Measurements from ENCODE around the gene ASAP3. TPM values are rescaled to one million over a fixed set of nuclear protein-coding genes. Genes with fewer than 3 reads are reported as not detected.

The ASAP3 gene
- total RNA-seq, 4 donors from 2014 or later: 69.3 to 75.7 (median 73.6) TPM

DNA sequence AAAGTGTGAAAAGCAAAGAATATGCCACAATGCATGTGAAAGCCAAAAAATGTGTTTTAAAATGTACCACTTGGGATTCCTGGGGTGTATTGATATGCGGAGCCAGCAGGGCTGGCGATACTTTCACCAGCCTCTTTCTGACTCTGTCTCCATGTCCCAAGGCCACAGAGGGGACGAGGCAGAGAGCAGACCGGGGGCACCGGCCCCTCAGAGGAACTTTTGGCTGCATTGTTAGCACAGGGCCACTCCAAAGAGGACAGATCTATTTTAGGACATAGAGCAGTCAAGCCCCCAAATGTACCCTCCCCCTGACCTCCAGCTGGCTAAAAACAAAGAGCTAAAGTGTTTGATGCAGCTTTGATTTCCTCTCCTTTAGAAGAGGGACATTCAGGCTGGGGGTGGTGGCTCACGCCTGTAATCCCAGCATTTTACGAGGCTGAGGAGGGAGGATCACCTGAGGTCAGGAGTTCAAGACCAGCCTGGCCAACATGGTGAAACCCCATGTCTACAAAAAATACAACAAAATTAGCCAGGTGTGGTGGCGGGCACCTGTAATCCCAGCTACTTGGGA, 88.7 kb downstream of the ASAP3 start:
- no peak for DNase-seq
- WGBS, 2 donors: 52 to 62% methylated on average over 8 of the region's 8 CpGs
- no peak for TF ChIP-seq POLR2A (IDR thresholded peaks at IDR 0.05)
- TF ChIP-seq, protein P1, sequence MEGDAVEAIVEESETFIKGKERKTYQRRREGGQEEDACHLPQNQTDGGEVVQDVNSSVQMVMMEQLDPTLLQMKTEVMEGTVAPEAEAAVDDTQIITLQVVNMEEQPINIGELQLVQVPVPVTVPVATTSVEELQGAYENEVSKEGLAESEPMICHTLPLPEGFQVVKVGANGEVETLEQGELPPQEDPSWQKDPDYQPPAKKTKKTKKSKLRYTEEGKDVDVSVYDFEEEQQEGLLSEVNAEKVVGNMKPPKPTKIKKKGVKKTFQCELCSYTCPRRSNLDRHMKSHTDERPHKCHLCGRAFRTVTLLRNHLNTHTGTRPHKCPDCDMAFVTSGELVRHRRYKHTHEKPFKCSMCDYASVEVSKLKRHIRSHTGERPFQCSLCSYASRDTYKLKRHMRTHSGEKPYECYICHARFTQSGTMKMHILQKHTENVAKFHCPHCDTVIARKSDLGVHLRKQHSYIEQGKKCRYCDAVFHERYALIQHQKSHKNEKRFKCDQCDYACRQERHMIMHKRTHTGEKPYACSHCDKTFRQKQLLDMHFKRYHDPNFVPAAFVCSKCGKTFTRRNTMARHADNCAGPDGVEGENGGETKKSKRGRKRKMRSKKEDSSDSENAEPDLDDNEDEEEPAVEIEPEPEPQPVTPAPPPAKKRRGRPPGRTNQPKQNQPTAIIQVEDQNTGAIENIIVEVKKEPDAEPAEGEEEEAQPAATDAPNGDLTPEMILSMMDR (IDR thresholded peaks at IDR 0.05): no peak
- H3K36me3 ChIP-seq: no peaks in the 10 kb centered on the region
- no peak overlapping the region for H3K4me3 ChIP-seq (replicated peaks in 1 of 3)
- H3K27ac ChIP-seq: peak overlapping the region; percentile 33 to 81 (median 59)
- H3K27me3 ChIP-seq: no peaks in the 10 kb centered on the region
- H3K4me1 ChIP-seq: peaks cover 0 to 22% of the 10 kb centered on the region in 2 donors
- intact Hi-C loops (cut with DNase I): no loop called here
- no peaks in the 10 kb centered on the region for H3K9me3 ChIP-seq

DNA sequence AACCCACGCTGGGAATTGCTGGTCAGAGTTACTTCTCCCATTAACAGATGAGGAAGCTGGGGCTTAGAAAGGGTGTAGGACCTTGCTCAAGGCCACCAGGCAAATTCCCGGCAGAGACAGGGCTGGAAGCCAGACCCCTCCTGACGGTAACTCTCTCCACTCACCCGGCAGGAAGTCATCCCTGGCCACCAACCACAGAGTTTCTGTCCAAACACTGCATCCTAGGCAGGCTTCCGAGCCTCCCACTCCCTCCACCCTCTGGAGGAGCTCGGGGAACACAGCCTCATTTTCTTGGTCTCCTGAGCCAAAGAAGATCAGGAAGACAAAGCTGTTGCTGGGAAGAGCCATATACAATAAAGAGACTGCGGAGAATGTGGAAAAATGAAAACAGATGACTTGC, 89.3 kb downstream of the ASAP3 start:
- WGBS, 2 donors: 35 to 58% methylated on average over 7 of the region's 7 CpGs
- no peaks in the 10 kb centered on the region for H3K36me3 ChIP-seq
- no peaks in the 10 kb centered on the region for H3K9me3 ChIP-seq

GRCh38 chr1:23394181-23394580, 89.8 kb downstream of the ASAP3 start:
- H3K9me3 ChIP-seq: no peaks in the 10 kb centered on the region
- peaks cover 0 to 22% of the 10 kb centered on the region in 2 donors for H3K4me1 ChIP-seq
- intact Hi-C loops (cut with DNase I): no loop called here
- no peak for TF ChIP-seq POLR2A (IDR thresholded peaks at IDR 0.05)
- 73 to 74% methylated on average over 4 of the region's 4 CpGs for WGBS, 2 donors
- H3K27me3 ChIP-seq: no peaks in the 10 kb centered on the region
- peak overlapping the region in 2 of 3 donors; percentile 59 to 81 for H3K27ac ChIP-seq
- H3K36me3 ChIP-seq: no peaks in the 10 kb centered on the region
- DNase-seq: no peak
- H3K4me3 ChIP-seq (replicated peaks in 1 of 3): no peak overlapping the region

More for the DNA sequence above, 89.3 kb downstream of the ASAP3 start:
- no peak for TF ChIP-seq POLR2A (IDR thresholded peaks at IDR 0.05)
- TF ChIP-seq, protein P1 (IDR thresholded peaks at IDR 0.05): no peak
- H3K4me3 ChIP-seq (replicated peaks in 1 of 3): no peak overlapping the region
- peaks cover 0 to 22% of the 10 kb centered on the region in 2 donors for H3K4me1 ChIP-seq
- peak; percentile 41 to 44 for DNase-seq
- no peaks in the 10 kb centered on the region for H3K27me3 ChIP-seq
- H3K27ac ChIP-seq: peak overlapping the region in 2 of 3 donors; percentile 59 to 81
- intact Hi-C loops (cut with DNase I): no loop called here

DNA sequence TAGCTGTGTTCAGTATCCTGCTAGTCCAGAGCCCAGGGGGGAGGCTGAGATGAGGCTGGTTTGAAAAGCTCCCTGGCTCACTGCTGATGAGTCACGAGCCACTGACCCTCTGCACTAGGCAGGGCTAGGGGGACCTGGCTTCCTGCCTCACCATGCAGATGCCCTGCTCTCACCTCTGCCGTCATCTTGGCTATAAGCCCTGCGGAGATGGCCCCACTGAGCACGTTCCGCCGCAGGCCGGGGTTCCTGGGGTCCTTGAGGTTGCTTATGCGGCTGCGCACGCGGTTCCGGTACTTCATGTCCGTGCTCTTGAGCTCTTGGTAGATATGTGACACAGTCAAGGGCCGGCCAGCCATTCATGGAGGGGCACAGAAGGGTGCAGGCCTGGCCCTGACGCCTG, 90.3 kb downstream of the ASAP3 start:
- H3K27me3 ChIP-seq: no peaks in the 10 kb centered on the region
- TF ChIP-seq POLR2A (IDR thresholded peaks at IDR 0.05): no peak
- TF ChIP-seq, protein P1 (IDR thresholded peaks at IDR 0.05): no peak
- H3K9me3 ChIP-seq: no peaks in the 10 kb centered on the region
- DNase-seq: peak; percentile 25 to 38
- WGBS, 2 donors: 81 to 91% methylated on average over 8 to 11 of the region's 15 CpGs
- H3K36me3 ChIP-seq: no peaks in the 10 kb centered on the region
- H3K27ac ChIP-seq: peak overlapping the region in 2 of 3 donors; percentile 59 to 81
- no peak overlapping the region for H3K4me3 ChIP-seq (replicated peaks in 1 of 3)
- intact Hi-C loops (cut with DNase I): no loop called here
- H3K4me1 ChIP-seq: peaks cover 0 to 22% of the 10 kb centered on the region in 2 donors

- H3K4me3 ChIP-seq (replicated peaks in 1 of 3): no peak overlapping the region
- DNase-seq: no peak
- no peak for TF ChIP-seq POLR2A (IDR thresholded peaks at IDR 0.05)
- TF ChIP-seq, protein P1 (IDR thresholded peaks at IDR 0.05): no peak
- peaks cover 0 to 22% of the 10 kb centered on the region in 2 donors for H3K4me1 ChIP-seq
- no peaks in the 10 kb centered on the region for H3K27me3 ChIP-seq
- H3K9me3 ChIP-seq: no peaks in the 10 kb centered on the region
- 76 to 79% methylated on average over 2 of the region's 2 CpGs for WGBS, 2 donors
- H3K36me3 ChIP-seq: no peaks in the 10 kb centered on the region
- no peak overlapping the region for H3K27ac ChIP-seq
- intact Hi-C loops (cut with DNase I): no loop called here
Observed at GRCh38 chr1:23392125-23392855, 91.7 kb downstream of the ASAP3 start.

Measured in thyroid gland (tissue), 4 donors.